ENCODE data around the gene ACOT11.
"Not testable (repeated sequence)": the region's sequence is repeated elsewhere in the genome, so short reads cannot be mapped to it uniquely, and the experiment has no call there.

ACOT11 gene

DNA sequence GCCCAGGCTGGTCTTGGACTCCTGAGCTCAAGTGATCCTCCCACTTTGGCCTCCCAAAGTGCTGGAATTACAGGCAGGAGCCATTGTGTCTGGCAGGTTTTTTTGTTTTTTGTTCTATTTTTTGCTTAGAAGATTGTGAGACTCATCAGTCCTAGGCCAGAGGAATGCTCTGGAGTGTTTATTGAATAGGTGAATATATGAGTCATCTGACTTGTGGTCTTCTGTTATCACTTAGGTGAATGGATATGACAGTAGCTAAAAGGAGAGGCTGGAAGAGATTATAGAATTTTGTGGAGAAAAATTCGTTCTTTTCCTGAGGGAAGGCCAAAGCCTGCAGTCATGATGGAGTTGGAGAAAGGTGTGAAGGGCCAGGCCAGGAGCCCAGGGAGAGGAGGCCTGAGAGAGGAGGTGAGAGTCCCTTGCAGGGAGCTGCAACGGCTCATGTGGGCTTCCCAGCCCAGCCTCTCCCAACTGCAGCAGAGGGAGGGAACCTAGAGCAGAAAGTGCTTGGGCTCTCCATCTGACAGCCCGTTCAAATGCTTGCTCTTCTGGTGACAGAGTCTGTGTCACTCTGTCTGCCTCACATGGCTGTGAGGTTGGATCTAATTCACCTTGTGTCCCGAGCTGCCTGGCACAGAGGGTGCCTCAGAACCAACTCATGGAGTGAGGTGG is 31.6 kb upstream of the ACOT11 start:
- Histone ChIP-seq H3K9me3 (ENCODE audit: control insufficient read depth, low read length) (no peaks in the 10 kb centered on the region), H3K36me3 (ENCODE audit: control insufficient read depth, insufficient read depth, low read length) (no peaks in the 10 kb centered on the region), H3K27me3 (ENCODE audit: control insufficient read depth, insufficient read depth, low read length) (no peaks in the 10 kb centered on the region), H3K4me3 (ENCODE audit: low read length) (no peak overlapping the region), H3K9ac (ENCODE audit: low read length) (no peak overlapping the region), H3K4me1 (ENCODE audit: control insufficient read depth, insufficient read depth, low read length) (no peaks in the 10 kb centered on the region)

DNA sequence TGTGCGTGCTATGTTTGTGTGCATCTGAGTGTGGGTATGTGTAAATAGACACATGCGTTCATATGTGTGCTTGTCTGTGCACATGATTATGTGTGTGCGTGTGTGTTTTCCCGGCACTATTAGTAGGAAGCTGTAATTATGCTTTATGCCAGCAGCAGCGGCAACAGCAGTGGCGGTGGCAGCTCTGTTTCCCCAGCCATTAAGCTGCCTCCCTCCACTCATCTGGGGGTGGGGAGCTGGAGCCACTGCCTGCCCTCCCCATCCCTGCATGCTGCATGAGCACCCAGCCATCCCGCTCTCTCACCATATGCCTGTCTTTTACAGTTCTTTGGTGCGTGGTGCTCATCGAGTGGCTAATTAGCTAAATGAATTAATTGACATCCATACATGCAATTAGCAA is 30.5 kb upstream of the ACOT11 start:
- H3K36me3 ChIP-seq (ENCODE audit: control insufficient read depth, insufficient read depth, low read length): no peaks in the 10 kb centered on the region
- H3K4me3 ChIP-seq (ENCODE audit: low read length): no peak overlapping the region
- no peaks in the 10 kb centered on the region for H3K27me3 ChIP-seq (ENCODE audit: control insufficient read depth, insufficient read depth, low read length)
- no peaks in the 10 kb centered on the region for H3K9me3 ChIP-seq (ENCODE audit: control insufficient read depth, low read length)
- no peaks in the 10 kb centered on the region for H3K4me1 ChIP-seq (ENCODE audit: control insufficient read depth, insufficient read depth, low read length)
- H3K9ac ChIP-seq (ENCODE audit: low read length): no peak overlapping the region

DNA sequence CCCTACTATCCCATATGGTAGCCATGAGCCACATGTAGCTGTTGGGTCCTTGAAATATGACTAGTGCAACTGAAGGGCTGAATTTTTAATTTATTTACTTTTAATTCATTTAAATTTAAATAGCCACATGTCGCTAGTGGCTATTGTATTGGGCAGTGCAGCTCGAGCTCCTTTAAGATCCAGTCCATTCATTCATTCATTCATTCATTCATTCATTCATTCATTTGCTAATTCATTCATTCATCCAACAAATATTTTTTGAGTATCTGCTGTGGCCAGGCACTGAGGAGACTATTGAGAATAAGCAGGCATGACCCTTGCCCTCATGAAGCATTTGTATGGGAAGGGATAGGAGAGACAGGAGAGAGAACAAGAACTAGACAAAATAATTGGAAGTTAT is 29.5 kb upstream of the ACOT11 start:
- H3K4me1 ChIP-seq (ENCODE audit: control insufficient read depth, insufficient read depth, low read length): no peaks in the 10 kb centered on the region
- H3K9ac ChIP-seq (ENCODE audit: low read length): no peak overlapping the region
- H3K27me3 ChIP-seq (ENCODE audit: control insufficient read depth, insufficient read depth, low read length): no peaks in the 10 kb centered on the region
- H3K4me3 ChIP-seq (ENCODE audit: low read length): no peak overlapping the region
- no peaks in the 10 kb centered on the region for H3K36me3 ChIP-seq (ENCODE audit: control insufficient read depth, insufficient read depth, low read length)
- no peaks in the 10 kb centered on the region for H3K9me3 ChIP-seq (ENCODE audit: control insufficient read depth, low read length)

DNA sequence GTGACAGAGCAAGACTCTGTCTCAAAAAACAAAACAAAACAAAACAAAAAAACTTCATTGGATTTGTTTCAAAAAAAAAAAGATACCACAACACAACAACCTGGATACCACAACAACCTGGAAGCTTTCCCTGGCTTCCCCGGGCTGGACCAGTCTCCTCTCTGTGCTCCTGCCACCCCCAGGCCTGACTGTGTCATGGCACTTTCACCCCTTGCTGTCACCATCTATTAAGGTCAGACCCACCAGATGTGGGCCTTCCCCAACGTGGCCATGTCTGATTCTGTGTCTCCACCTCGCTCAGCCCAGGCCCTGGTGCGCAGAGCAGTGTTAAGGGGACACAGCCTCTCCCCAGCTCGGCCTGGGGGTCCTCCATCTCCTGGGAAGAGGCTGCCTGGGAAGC is 28.3 kb upstream of the ACOT11 start:
- no peaks in the 10 kb centered on the region for H3K4me1 ChIP-seq (ENCODE audit: control insufficient read depth, insufficient read depth, low read length)
- H3K4me3 ChIP-seq (ENCODE audit: low read length): no peak overlapping the region
- no peaks in the 10 kb centered on the region for H3K27me3 ChIP-seq (ENCODE audit: control insufficient read depth, insufficient read depth, low read length)

DNA sequence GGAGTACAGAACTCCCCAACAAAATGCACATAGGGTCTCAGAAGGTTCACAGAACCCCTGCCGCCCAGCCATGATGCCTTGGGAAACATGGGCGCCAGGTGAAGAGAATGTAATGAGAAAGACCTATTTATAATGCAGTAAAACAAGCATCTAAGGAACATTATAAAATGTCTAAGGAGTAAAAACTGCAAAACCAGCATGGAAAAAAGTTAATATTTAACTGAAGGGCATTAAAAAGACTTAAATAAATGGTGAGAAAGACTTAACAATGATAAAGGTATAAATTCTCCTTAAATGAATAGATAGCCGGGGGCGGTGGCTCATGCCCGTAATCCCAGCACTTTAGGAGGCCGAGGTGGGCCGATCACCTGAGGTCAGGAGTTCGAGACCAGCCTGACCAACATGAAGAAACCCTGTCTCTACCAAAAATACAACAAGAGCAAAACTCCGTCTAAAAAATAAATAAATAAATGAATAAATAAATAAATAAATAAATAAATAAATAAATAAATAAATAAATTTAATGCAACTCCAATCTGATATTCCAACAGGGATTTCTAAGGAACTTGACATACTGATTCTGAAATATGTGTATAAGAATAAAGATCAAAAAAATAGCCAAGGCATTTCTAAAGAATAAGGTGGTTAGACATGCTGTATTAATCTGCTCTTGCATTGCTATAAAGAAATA is 27.3 kb upstream of the ACOT11 start:
- Histone ChIP-seq H3K27me3 (ENCODE audit: control insufficient read depth, insufficient read depth, low read length) (no peaks in the 10 kb centered on the region), H3K36me3 (ENCODE audit: control insufficient read depth, insufficient read depth, low read length) (no peaks in the 10 kb centered on the region), H3K9me3 (ENCODE audit: control insufficient read depth, low read length) (no peaks in the 10 kb centered on the region), H3K4me1 (ENCODE audit: control insufficient read depth, insufficient read depth, low read length) (no peaks in the 10 kb centered on the region), H3K4me3 (ENCODE audit: low read length) (no peak overlapping the region), H3K9ac (ENCODE audit: low read length) (no peak overlapping the region)

More for the DNA sequence above, 28.3 kb upstream of the ACOT11 start:
- H3K9ac ChIP-seq (ENCODE audit: low read length): no peak overlapping the region
- H3K9me3 ChIP-seq (ENCODE audit: control insufficient read depth, low read length): no peaks in the 10 kb centered on the region
- H3K36me3 ChIP-seq (ENCODE audit: control insufficient read depth, insufficient read depth, low read length): no peaks in the 10 kb centered on the region

DNA sequence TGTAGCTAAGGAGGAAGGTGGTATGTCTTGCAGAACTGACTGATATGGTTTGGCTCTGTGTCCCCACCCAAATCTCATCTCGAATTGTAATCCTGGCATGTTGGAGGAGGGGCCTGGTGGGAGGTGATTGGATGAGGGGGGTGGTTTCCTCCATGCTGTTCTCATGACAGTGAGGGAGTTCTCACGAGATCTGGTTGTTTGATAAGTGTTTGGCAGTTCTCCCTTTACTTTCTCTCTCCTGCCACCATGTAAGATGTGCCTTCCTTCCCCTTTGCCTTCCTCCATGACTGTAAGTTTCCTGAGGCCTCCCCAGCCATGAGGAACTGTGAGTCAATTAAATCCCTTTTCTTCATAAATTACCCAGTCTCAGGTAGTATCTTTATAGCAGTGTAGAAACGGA is 21.5 kb upstream of the ACOT11 start:
- not testable (repeated sequence) for H3K9me3 ChIP-seq (ENCODE audit: control insufficient read depth, low read length); H3K4me1 ChIP-seq (ENCODE audit: control insufficient read depth, insufficient read depth, low read length); H3K27me3 ChIP-seq (ENCODE audit: control insufficient read depth, insufficient read depth, low read length); H3K36me3 ChIP-seq (ENCODE audit: control insufficient read depth, insufficient read depth, low read length); H3K4me3 ChIP-seq (ENCODE audit: low read length); H3K9ac ChIP-seq (ENCODE audit: low read length)

DNA sequence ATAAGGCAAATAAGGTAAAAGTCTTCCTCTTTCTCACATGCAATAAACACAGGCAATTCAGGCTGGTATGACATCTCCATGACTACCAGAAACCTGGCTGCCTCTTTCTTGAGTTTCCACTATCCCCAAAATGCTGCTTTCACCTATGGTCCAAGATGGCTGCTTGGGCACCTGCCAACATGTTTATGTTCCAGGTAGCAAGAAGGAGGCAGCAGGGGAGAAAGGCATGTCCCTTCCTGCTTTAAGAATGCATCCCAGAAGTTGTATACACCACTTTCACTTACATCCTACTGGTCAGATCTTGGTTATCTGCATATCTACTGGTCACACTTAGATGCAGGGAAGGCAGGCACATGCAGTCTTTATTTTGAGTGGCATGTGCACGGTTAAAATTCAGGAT is 19.4 kb upstream of the ACOT11 start:
- Histone ChIP-seq H3K9ac (ENCODE audit: low read length) (no peak overlapping the region), H3K27me3 (ENCODE audit: control insufficient read depth, insufficient read depth, low read length) (no peaks in the 10 kb centered on the region)

DNA sequence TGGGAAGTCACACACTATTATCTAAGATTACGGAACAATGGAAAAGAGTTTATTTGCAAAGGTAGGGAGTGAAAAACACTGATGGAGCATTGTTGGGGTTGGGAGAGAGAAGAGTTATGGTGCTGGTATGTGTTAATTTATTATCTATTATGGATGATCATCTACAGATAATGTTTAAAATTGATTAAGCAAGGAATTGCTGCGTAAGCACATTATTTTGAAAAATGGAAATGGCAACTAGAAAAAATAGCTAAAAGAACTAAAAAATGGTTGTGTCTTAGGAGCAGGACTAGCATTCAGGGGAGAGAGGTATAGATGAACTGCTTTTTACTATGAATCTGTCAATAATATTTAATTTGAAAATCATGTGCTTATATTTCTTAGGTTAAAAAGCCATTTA is 16.0 kb upstream of the ACOT11 start:
- Histone ChIP-seq H3K9ac (ENCODE audit: low read length) (no peak overlapping the region), H3K4me1 (ENCODE audit: control insufficient read depth, insufficient read depth, low read length) (no peaks in the 10 kb centered on the region), H3K27me3 (ENCODE audit: control insufficient read depth, insufficient read depth, low read length) (no peaks in the 10 kb centered on the region), H3K4me3 (ENCODE audit: low read length) (no peak overlapping the region), H3K36me3 (ENCODE audit: control insufficient read depth, insufficient read depth, low read length) (no peaks in the 10 kb centered on the region), H3K9me3 (ENCODE audit: control insufficient read depth, low read length) (no peaks in the 10 kb centered on the region)

More for the DNA sequence above, 19.4 kb upstream of the ACOT11 start:
- no peaks in the 10 kb centered on the region for H3K4me1 ChIP-seq (ENCODE audit: control insufficient read depth, insufficient read depth, low read length)
- no peaks in the 10 kb centered on the region for H3K36me3 ChIP-seq (ENCODE audit: control insufficient read depth, insufficient read depth, low read length)
- H3K4me3 ChIP-seq (ENCODE audit: low read length): no peak overlapping the region
- H3K9me3 ChIP-seq (ENCODE audit: control insufficient read depth, low read length): no peaks in the 10 kb centered on the region

DNA sequence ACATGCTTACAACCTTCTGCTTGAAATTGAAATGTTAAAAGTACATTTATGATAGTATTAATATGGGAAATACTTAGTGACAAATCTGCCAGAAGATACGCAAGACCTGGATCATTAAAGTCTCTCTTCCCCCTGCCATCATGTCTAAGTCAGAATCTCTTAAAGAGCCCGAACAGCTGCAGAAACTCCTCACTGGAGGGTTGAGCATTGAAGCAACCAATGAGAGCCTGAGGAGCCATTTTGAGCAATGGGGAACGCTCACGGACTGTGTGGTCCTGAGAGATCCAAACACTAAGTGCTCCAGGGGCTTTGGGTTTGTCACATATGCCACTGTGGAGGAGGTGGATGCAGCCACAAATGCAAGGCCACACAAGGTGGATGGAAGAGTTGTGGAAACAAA is 11.4 kb upstream of the ACOT11 start:
- not testable (repeated sequence) for H3K36me3 ChIP-seq (ENCODE audit: control insufficient read depth, insufficient read depth, low read length); H3K4me3 ChIP-seq (ENCODE audit: low read length); H3K4me1 ChIP-seq (ENCODE audit: control insufficient read depth, insufficient read depth, low read length); H3K27me3 ChIP-seq (ENCODE audit: control insufficient read depth, insufficient read depth, low read length); H3K9ac ChIP-seq (ENCODE audit: low read length); H3K9me3 ChIP-seq (ENCODE audit: control insufficient read depth, low read length)

DNA sequence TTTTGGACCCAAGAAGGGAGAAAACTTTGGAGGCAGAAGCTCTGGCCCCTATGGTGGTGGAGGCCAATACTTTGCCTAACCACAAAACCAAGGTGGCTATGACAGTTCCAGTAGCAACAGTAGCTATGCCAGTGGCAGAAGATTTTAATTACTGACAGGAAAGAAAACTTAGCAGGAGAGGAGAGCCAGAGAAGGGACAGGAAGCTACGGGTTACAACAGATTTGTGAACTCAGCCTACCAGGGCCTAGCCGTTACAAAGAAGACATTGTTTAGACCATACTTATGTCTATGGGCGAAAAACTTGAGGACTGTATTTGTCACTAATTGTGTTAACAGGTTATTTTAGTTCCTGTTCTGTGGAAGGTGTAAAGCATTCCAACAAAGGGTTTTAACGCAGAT is 10.4 kb upstream of the ACOT11 start:
- no peaks in the 10 kb centered on the region for H3K9me3 ChIP-seq (ENCODE audit: control insufficient read depth, low read length)
- no peak overlapping the region for H3K9ac ChIP-seq (ENCODE audit: low read length)
- H3K4me1 ChIP-seq (ENCODE audit: control insufficient read depth, insufficient read depth, low read length): peaks cover 10% of the 10 kb centered on the region
- H3K4me3 ChIP-seq (ENCODE audit: low read length): no peak overlapping the region
- no peaks in the 10 kb centered on the region for H3K36me3 ChIP-seq (ENCODE audit: control insufficient read depth, insufficient read depth, low read length)
- no peaks in the 10 kb centered on the region for H3K27me3 ChIP-seq (ENCODE audit: control insufficient read depth, insufficient read depth, low read length)

DNA sequence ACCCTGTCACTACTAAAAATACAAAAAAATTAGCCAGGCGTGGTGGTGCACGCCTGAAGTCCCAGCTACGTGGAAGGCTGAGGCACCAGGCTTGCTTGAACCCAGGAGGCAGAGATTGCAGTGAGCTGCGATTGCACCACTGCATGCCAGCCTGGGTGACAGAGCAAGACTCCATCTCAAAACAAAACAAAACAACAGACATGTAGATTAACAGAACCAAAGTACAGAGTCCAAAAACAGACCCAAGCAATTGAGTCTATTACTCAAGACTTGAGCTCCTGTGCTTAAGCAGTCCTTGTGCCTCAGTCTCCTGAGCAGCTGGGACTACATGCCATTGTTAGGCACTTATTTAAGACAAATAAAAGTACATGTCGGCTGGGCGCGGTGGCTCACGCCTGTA is 9.5 kb upstream of the ACOT11 start:
- Histone ChIP-seq H3K27me3 (ENCODE audit: control insufficient read depth, insufficient read depth, low read length) (no peaks in the 10 kb centered on the region), H3K9me3 (ENCODE audit: control insufficient read depth, low read length) (no peaks in the 10 kb centered on the region), H3K4me3 (ENCODE audit: low read length) (no peak overlapping the region), H3K36me3 (ENCODE audit: control insufficient read depth, insufficient read depth, low read length) (no peaks in the 10 kb centered on the region), H3K9ac (ENCODE audit: low read length) (no peak overlapping the region), H3K4me1 (ENCODE audit: control insufficient read depth, insufficient read depth, low read length) (peaks cover 19% of the 10 kb centered on the region)

DNA sequence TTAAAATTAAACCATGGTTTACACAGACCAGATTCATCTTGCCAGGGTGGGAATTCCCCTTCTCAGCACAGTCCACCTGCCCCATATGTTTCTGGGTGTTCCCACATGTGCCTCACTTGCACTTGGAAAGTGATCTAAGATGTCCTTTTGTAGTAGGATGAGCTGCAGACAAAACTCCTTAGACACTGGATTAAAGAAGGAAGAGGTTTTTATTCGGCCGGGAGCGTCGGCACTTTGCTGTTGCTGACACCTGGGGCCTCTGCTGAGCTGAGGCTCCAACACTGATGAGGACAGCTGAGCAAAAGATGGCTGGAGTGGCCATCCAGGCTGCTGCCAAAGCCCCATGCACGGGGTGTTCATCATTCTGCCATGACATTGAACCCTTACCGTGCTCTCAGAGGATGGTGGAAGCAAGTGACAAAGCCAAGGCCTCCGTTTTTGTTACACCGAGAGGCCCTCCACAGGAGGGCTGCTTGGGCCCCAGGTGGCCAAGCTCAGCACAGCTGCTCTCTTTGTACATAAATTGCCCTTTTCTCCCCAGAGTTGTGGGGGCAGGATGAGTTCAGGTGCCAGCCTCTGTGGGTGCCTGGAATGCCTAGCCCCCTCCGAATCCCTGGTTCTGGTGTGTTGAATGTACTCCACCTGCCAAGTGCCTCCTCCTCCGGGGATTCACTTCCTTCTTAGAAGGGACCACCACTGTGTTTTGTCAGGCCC is 7.3 kb upstream of the ACOT11 start:
- H3K4me3 ChIP-seq (ENCODE audit: low read length): no peak overlapping the region
- H3K9me3 ChIP-seq (ENCODE audit: control insufficient read depth, low read length): no peaks in the 10 kb centered on the region
- no peaks in the 10 kb centered on the region for H3K27me3 ChIP-seq (ENCODE audit: control insufficient read depth, insufficient read depth, low read length)
- no peak overlapping the region for H3K9ac ChIP-seq (ENCODE audit: low read length)
- no peaks in the 10 kb centered on the region for H3K36me3 ChIP-seq (ENCODE audit: control insufficient read depth, insufficient read depth, low read length)
- peaks cover 20% of the 10 kb centered on the region for H3K4me1 ChIP-seq (ENCODE audit: control insufficient read depth, insufficient read depth, low read length)
